A549 (cell line): ENCODE data around the gene EHF. TPM values are rescaled to one million over a fixed set of nuclear protein-coding genes. Genes with fewer than 3 reads are reported as not detected.

Experiments
- ATAC-seq, 2 experiments: fragments of 200-7000 bp in 1 of 2; fragments of >200 bp in 1 of 2; cut with Nextera tagmentation in 1 of 2; cut with Tn5 transposase in 1 of 2; 3 replicates each; pipeline versions ENCODE4 v1.8.0 to v1.9.1; 2018 to 2020; ENCODE audit warnings: mild to moderate bottlenecking in 1 of 2, moderate library complexity in 1 of 2
- CTCF ChIA-PET: fragments of 300-600 bp; sonication (Branson Sonifier 250); formaldehyde crosslinking; extraction: SDS; loops from one replicate; lab custom pipeline; 2021; ENCODE audit warnings: antibody characterized with exemption, inconsistent platforms; lab: Yijun Ruan, JAX
- POLR2A ChIA-PET: fragments of 350-600 bp; formaldehyde crosslinking; extraction: SDS; loops from one replicate; lab custom pipeline; 2021; ENCODE audit warnings: antibody characterized with exemption, inconsistent platforms; lab: Yijun Ruan, JAX
- DNase-seq, 2 experiments: peaks; one replicate each; pipeline versions ENCODE4 v3.0.0 to v3.0.0-alpha.2; 2011 to 2016; ENCODE audit warnings: low read depth in 1 of 2, low spot score in 1 of 2
- FAIRE-seq: peaks from 2 replicates; lab custom pipeline; 2011; peaks lifted over from hg19 to GRCh38; lab: Jason Lieb, UNC
- H3K27ac ChIP-seq, 2 experiments: fragments of >200 bp; sonication (Bioruptor Twin); formaldehyde crosslinking; 3 replicates each; pipeline ENCODE4 v1.5.1; 2016 to 2017
- H3K4me1 ChIP-seq: fragments of >200 bp; sonication (Bioruptor Twin); formaldehyde crosslinking; 3 replicates; pipeline ENCODE4 v1.6.1; 2016
- H3K4me2 ChIP-seq: fragments of >200 bp; sonication (Bioruptor Twin); formaldehyde crosslinking; 3 replicates; pipeline ENCODE4 v1.6.1; 2016
- H3K4me3 ChIP-seq: fragments of >200 bp; sonication (Bioruptor Twin); formaldehyde crosslinking; 3 replicates; pipeline ENCODE4 v1.5.1; 2016
- H3K9me3 ChIP-seq: fragments of >200 bp; sonication (Bioruptor Twin); formaldehyde crosslinking; 3 replicates; pipeline ENCODE4 v1.6.1; 2016
- CBX2 ChIP-seq: fragments of 200-600 bp; sonication (generic); IDR thresholded peaks from 2 replicates; pipeline ENCODE4 v1.6.1; 2016; ENCODE audit warnings: low read depth, mild to moderate bottlenecking, borderline replicate concordance
- CBX8 ChIP-seq: fragments of 200-600 bp; sonication (generic); IDR thresholded peaks from 2 replicates; pipeline ENCODE4 v1.6.1; 2016
- CEBPB ChIP-seq, 2 experiments: fragments of >200 bp in 1 of 2; sonication (Bioruptor Twin) in 1 of 2; formaldehyde crosslinking in 1 of 2; IDR thresholded peaks; 2 replicates each; pipeline ENCODE4 v1.6.1; 2012 to 2016
- ESRRA ChIP-seq: fragments of 150-350 bp; IDR thresholded peaks from 2 replicates; pipeline ENCODE4 v1.6.1; 2014; ENCODE audit warnings: mild to moderate bottlenecking, low read length, borderline replicate concordance
- FOSL2 ChIP-seq, 2 experiments: fragments of 450-650 bp in 1 of 2; fragments of >200 bp in 1 of 2; sonication (Bioruptor Twin) in 1 of 2; formaldehyde crosslinking; IDR thresholded peaks; 2 replicates each; pipeline versions ENCODE4 v1.5.0 to v1.6.1; 2016 to 2020; ENCODE audit warnings: mild to moderate bottlenecking in 1 of 2, moderate library complexity in 1 of 2
- FOXS1 ChIP-seq: fragments of 250-450 bp; sonication (Bioruptor Pico); IDR thresholded peaks from 2 replicates; pipeline ENCODE4 v1.5.0; 2020; ENCODE audit warnings: mild to moderate bottlenecking, moderate library complexity
- HOXB13 ChIP-seq: fragments of 250-450 bp; sonication (Bioruptor Pico); IDR thresholded peaks from 2 replicates; pipeline ENCODE4 v1.5.0; 2020; ENCODE audit warnings: low read depth, mild to moderate bottlenecking, moderate library complexity
- JUN ChIP-seq, 2 experiments: fragments of >200 bp; sonication (Bioruptor Twin); formaldehyde crosslinking; IDR thresholded peaks; 2 replicates in 1 of 2; 3 replicates in 1 of 2; pipeline ENCODE4 v1.6.1; 2016 to 2017
- NFE2L2 ChIP-seq: fragments of 150-350 bp; conservative IDR thresholded peaks from 2 replicates; pipeline ENCODE4 v1.6.1; 2014; ENCODE audit warnings: low read length
- RAD21 ChIP-seq, 2 experiments: fragments of >200 bp in 1 of 2; sonication (Bioruptor Twin) in 1 of 2; formaldehyde crosslinking in 1 of 2; IDR thresholded peaks in 1 of 2; conservative IDR thresholded peaks in 1 of 2; 2 replicates in 1 of 2; 3 replicates in 1 of 2; pipeline ENCODE4 v1.6.1; 2012 to 2018; ENCODE audit warnings: inconsistent platforms in 1 of 2
- RFX5 ChIP-seq: fragments of 450-650 bp; IDR thresholded peaks from 2 replicates; pipeline ENCODE4 v1.7.1; 2014; ENCODE audit warnings: antibody characterized with exemption, mild to moderate bottlenecking, moderate library complexity
- SMC3 ChIP-seq: fragments of >200 bp; sonication (Bioruptor Twin); formaldehyde crosslinking; IDR thresholded peaks from 3 replicates; pipeline ENCODE4 v1.6.1; 2018; ENCODE audit warnings: inconsistent platforms
- TP53 ChIP-seq: fragments of 250-450 bp; sonication (Bioruptor Pico); IDR thresholded peaks from 2 replicates; pipeline ENCODE4 v1.5.0; 2021; ENCODE audit warnings: mild to moderate bottlenecking, moderate library complexity
- ZFP36 ChIP-seq: fragments of 450-650 bp; IDR thresholded peaks from 2 replicates; pipeline ENCODE4 v1.6.1; 2014; ENCODE audit warnings: borderline replicate concordance; ENCODE audit not compliant: partially characterized antibody
- WGBS: methylation state at CpG from one replicate; pipeline ENCODE4 v1.1.6; 2017; ENCODE audit errors: missing lambda C conversion rate; 5-methylcytosine and 5-hydroxymethylcytosine counted together
- polyA plus RNA-seq, 4 experiments: library from polyadenylated mRNA; depleted of rRNA in 3 of 4; stranded (reverse); fragments of >200 nt; fragmentation: RNase III in 1 of 4; extraction: RNeasy Plus Mini Kit Qiagen cat#74134 plus additional on column Dnase treatment in 1 of 4; gene quantifications; 2 replicates in 3 of 4; 3 replicates in 1 of 4; pipeline ENCODE4 v1.2.3, GENCODE V29; 2011 to 2017
- TF ChIP-seq, protein P1 (sequence below): fragments of 200-600 bp; sonication (generic); IDR thresholded peaks from 2 replicates; pipeline ENCODE4 v1.6.1; 2016; ENCODE audit warnings: antibody characterized with exemption, mild to moderate bottlenecking, moderate library complexity
- TF ChIP-seq, protein P2 (sequence below): fragments of 250-450 bp; sonication (Bioruptor Pico); IDR thresholded peaks from 2 replicates; pipeline ENCODE4 v1.5.0; 2021; ENCODE audit warnings: mild to moderate bottlenecking, moderate library complexity, borderline replicate concordance
- TF ChIP-seq, protein P3 (sequence below): fragments of 250-450 bp; sonication (Bioruptor Pico); IDR thresholded peaks from 2 replicates; pipeline ENCODE4 v1.5.0; 2020; ENCODE audit warnings: low read depth, mild to moderate bottlenecking, moderate library complexity
- TF ChIP-seq, protein P4 (sequence below): fragments of >200 bp; sonication (Bioruptor Twin); formaldehyde crosslinking; IDR thresholded peaks from 3 replicates; pipeline ENCODE4 v1.5.1; 2016
- TF ChIP-seq, protein P5 (sequence below): IDR thresholded peaks from 2 replicates; pipeline ENCODE4 v1.6.1; 2012
- TF ChIP-seq, protein P6 (sequence below): fragments of >200 bp; sonication (Bioruptor Twin); formaldehyde crosslinking; IDR thresholded peaks from 3 replicates; pipeline ENCODE4 v1.6.1; 2016

Gene EHF
- polyA plus RNA-seq, 2 of the 4 experiments (the other 2 are of a cell fraction): 5.4 to 7.8 TPM

DNA sequence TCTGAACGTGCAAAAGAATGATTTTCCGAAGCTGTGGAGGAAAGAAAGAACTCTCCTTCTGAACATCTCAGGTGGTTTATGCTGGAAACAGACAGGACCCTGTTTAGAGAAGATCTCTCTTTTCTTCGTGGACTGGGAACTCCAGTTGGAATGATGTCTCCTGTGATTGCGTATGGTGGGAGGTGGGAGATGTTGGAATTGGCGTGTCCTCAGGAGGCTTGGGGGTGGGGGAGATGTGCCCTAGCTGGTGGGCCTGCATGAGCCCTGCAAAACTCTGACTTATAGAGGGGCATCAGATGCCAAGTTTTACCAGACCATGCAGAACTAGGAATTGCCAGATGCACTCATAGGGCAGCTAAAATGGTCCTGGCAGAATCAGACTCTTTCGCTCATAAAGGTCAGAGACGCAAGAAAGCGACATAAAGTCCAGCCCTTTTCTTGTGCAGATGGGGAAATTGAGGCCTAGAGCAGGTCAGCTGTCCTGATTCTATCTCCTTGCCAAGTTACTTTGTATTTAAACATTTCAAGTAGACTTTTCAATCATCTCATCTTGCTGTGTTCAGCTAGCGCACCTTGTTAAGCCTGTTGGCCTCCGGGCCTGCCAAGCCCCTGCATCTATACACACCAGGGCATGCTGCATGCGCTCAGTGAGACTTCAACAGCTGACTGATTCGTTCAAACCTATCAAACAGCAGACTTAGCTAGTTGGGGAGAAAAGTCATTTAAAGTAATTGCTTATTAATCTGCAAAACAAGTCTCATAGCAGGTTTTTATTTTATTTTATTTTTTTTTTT, 34.2 kb upstream of the EHF start:
- DNase-seq (no peak), ATAC-seq (peak; percentile 59 to 60; a peak in 4 of 6 replicates), FAIRE-seq (no peak)
- WGBS: 60% methylated on average over 12 of the region's 12 CpGs
- peak overlapping the region; percentile 59 for H3K4me2 ChIP-seq
- no peak overlapping the region for H3K4me3 ChIP-seq
- H3K9me3 ChIP-seq: peaks cover 10% of the 10 kb centered on the region; the same call in 1 of the 3 replicates
- H3K4me1 ChIP-seq: peaks cover 32% of the 10 kb centered on the region
- POLR2A ChIA-PET: interaction anchor here (1.1 to 2.6 kb wide), 4 partner anchors 14 to 229 kb away, joined by 3 to 22 read pairs (median 4); partner anchors contain the start of gene ABTB2
- CTCF ChIA-PET: interaction anchor here (0.7 to 5.5 kb wide), 82 partner anchors 9 to 872 kb away, joined by 3 to 142 read pairs (median 5); partner anchors contain the start of genes APIP and ELF5
- H3K27ac ChIP-seq: peak overlapping the region; percentile 84 to 91
- TF ChIP-seq, protein P1, sequence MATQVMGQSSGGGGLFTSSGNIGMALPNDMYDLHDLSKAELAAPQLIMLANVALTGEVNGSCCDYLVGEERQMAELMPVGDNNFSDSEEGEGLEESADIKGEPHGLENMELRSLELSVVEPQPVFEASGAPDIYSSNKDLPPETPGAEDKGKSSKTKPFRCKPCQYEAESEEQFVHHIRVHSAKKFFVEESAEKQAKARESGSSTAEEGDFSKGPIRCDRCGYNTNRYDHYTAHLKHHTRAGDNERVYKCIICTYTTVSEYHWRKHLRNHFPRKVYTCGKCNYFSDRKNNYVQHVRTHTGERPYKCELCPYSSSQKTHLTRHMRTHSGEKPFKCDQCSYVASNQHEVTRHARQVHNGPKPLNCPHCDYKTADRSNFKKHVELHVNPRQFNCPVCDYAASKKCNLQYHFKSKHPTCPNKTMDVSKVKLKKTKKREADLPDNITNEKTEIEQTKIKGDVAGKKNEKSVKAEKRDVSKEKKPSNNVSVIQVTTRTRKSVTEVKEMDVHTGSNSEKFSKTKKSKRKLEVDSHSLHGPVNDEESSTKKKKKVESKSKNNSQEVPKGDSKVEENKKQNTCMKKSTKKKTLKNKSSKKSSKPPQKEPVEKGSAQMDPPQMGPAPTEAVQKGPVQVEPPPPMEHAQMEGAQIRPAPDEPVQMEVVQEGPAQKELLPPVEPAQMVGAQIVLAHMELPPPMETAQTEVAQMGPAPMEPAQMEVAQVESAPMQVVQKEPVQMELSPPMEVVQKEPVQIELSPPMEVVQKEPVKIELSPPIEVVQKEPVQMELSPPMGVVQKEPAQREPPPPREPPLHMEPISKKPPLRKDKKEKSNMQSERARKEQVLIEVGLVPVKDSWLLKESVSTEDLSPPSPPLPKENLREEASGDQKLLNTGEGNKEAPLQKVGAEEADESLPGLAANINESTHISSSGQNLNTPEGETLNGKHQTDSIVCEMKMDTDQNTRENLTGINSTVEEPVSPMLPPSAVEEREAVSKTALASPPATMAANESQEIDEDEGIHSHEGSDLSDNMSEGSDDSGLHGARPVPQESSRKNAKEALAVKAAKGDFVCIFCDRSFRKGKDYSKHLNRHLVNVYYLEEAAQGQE: no peak
- TF ChIP-seq, protein P2, sequence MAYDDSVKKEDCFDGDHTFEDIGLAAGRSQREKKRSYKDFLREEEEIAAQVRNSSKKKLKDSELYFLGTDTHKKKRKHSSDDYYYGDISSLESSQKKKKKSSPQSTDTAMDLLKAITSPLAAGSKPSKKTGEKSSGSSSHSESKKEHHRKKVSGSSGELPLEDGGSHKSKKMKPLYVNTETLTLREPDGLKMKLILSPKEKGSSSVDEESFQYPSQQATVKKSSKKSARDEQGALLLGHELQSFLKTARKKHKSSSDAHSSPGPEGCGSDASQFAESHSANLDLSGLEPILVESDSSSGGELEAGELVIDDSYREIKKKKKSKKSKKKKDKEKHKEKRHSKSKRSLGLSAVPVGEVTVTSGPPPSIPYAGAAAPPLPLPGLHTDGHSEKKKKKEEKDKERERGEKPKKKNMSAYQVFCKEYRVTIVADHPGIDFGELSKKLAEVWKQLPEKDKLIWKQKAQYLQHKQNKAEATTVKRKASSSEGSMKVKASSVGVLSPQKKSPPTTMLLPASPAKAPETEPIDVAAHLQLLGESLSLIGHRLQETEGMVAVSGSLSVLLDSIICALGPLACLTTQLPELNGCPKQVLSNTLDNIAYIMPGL: no peak
- TF ChIP-seq RAD21 (conservative IDR thresholded peaks at IDR 0.05 in 1 of 2, IDR thresholded peaks at IDR 0.05 in 1 of 2) (peak in 1 of 2 experiments; percentile 59; a peak in 1 of 5 replicates), ZFP36 (no peak), TP53 (CRISPR knock-in tag) (no peak), NFE2L2 (no peak), FOSL2 (IDR thresholded peaks at IDR 0.05) (no peak), FOSL2 (CRISPR knock-in tag; IDR thresholded peaks at IDR 0.05) (no peak), JUN (IDR thresholded peaks at IDR 0.05) (peak in 1 of 2 experiments; percentile 47; a peak in 1 of 5 replicates), CEBPB (IDR thresholded peaks at IDR 0.05) (peak in 1 of 2 experiments; percentile 40; a peak in 1 of 4 replicates), HOXB13 (CRISPR knock-in tag) (no peak), SMC3 (peak; percentile 60; the same call in 2 of the 3 replicates)
- TF ChIP-seq, protein P3, sequence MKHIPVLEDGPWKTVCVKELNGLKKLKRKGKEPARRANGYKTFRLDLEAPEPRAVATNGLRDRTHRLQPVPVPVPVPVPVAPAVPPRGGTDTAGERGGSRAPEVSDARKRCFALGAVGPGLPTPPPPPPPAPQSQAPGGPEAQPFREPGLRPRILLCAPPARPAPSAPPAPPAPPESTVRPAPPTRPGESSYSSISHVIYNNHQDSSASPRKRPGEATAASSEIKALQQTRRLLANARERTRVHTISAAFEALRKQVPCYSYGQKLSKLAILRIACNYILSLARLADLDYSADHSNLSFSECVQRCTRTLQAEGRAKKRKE: no peak
- TF ChIP-seq, protein P4, sequence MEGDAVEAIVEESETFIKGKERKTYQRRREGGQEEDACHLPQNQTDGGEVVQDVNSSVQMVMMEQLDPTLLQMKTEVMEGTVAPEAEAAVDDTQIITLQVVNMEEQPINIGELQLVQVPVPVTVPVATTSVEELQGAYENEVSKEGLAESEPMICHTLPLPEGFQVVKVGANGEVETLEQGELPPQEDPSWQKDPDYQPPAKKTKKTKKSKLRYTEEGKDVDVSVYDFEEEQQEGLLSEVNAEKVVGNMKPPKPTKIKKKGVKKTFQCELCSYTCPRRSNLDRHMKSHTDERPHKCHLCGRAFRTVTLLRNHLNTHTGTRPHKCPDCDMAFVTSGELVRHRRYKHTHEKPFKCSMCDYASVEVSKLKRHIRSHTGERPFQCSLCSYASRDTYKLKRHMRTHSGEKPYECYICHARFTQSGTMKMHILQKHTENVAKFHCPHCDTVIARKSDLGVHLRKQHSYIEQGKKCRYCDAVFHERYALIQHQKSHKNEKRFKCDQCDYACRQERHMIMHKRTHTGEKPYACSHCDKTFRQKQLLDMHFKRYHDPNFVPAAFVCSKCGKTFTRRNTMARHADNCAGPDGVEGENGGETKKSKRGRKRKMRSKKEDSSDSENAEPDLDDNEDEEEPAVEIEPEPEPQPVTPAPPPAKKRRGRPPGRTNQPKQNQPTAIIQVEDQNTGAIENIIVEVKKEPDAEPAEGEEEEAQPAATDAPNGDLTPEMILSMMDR: no peak; the same call in 2 of the 3 replicates

DNA sequence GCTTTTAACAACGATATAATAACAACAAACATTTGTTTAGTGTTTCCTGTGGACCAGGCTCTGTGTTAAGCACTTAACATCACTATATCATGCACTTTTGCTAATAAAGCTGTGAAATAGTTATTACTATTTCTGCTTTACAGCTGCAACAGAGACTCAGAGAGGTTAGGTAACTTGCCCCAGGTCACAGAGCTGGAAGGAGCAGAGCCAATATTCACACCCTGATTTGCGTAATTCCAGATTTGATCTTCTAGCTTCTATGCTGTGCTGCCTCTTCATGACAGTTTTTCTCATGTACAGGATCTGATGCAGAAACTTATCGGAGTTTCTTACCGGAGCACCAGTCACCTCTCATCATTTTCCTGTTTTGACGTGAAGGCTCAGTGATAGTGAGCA, 33.6 kb upstream of the EHF start:
- H3K27ac ChIP-seq: peak overlapping the region; percentile 84 to 91
- peaks cover 32% of the 10 kb centered on the region for H3K4me1 ChIP-seq
- peaks cover 11% of the 10 kb centered on the region for H3K9me3 ChIP-seq
- ChIA-PET CTCF (interaction anchor here (0.7 to 5.5 kb wide), 42 partner anchors 8 to 807 kb away, joined by 3 to 142 read pairs (median 9); partner anchors contain the start of genes APIP and ELF5), POLR2A (interaction anchor here (1.5 to 2.6 kb wide), 2 partner anchors 13 to 67 kb away, joined by 6 to 22 read pairs; no protein-coding TSS in a partner anchor)
- no peak for DNase-seq
- WGBS: 89% methylated on average over 5 of the region's 5 CpGs
- ATAC-seq: no peak
- FAIRE-seq: peak; percentile 51
- H3K4me3 ChIP-seq: no peak overlapping the region
- H3K4me2 ChIP-seq: no peak overlapping the region; the same call in 2 of the 3 replicates
- TF ChIP-seq RFX5: no peak
- TF ChIP-seq, protein P5, sequence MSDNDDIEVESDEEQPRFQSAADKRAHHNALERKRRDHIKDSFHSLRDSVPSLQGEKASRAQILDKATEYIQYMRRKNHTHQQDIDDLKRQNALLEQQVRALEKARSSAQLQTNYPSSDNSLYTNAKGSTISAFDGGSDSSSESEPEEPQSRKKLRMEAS: no peak
- no peak for TF ChIP-seq TP53 (CRISPR knock-in tag)
- 0 out of 4 replicates have a peak, but pooled peaks of 1 of the 2 experiments have one; percentile 24 for TF ChIP-seq CEBPB (IDR thresholded peaks at IDR 0.05)
- no peak for TF ChIP-seq FOXS1
- no peak for TF ChIP-seq RAD21 (conservative IDR thresholded peaks at IDR 0.05 in 1 of 2, IDR thresholded peaks at IDR 0.05 in 1 of 2)
- TF ChIP-seq CBX8: no peak
- TF ChIP-seq, protein P6, sequence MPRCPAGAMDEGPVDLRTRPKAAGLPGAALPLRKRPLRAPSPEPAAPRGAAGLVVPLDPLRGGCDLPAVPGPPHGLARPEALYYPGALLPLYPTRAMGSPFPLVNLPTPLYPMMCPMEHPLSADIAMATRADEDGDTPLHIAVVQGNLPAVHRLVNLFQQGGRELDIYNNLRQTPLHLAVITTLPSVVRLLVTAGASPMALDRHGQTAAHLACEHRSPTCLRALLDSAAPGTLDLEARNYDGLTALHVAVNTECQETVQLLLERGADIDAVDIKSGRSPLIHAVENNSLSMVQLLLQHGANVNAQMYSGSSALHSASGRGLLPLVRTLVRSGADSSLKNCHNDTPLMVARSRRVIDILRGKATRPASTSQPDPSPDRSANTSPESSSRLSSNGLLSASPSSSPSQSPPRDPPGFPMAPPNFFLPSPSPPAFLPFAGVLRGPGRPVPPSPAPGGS: no peak
- peak; percentile 32 for TF ChIP-seq ZFP36
- no peak for TF ChIP-seq FOSL2 (IDR thresholded peaks at IDR 0.05)
- no peak for TF ChIP-seq FOSL2 (CRISPR knock-in tag; IDR thresholded peaks at IDR 0.05)
- no peak for TF ChIP-seq ESRRA
- TF ChIP-seq CBX2: no peak
